ENCODE data around the gene MPDZ.
"Not testable (repeated sequence)": the region's sequence is repeated elsewhere in the genome, so short reads cannot be mapped to it uniquely, and the experiment has no call there.

The MPDZ gene

GRCh38 chr9:13263511-13263910 is 16.0 kb downstream of the MPDZ start:
- DNase-seq = no peak

GRCh38 chr9:13252852-13253251 is 26.6 kb downstream of the MPDZ start:
- DNase-seq = no peak

GRCh38 chr9:13244181-13244580 is 35.3 kb downstream of the MPDZ start:
- no peak for DNase-seq

GRCh38 chr9:13241283-13241682 is 38.2 kb downstream of the MPDZ start:
- DNase-seq = no peak

- DNase-seq = no peak
Measured at GRCh38 chr9:13239660-13240059, 39.8 kb downstream of the MPDZ start.

GRCh38 chr9:13239208-13239607 is 40.3 kb downstream of the MPDZ start:
- no peak for DNase-seq

- DNase-seq = no peak
Measured at GRCh38 chr9:13234932-13235331, 44.6 kb downstream of the MPDZ start.

- DNase-seq = no peak
Measured at GRCh38 chr9:13228431-13228830, 51.1 kb downstream of the MPDZ start.

GRCh38 chr9:13224366-13224765 is 55.1 kb downstream of the MPDZ start:
- no peak for DNase-seq

- DNase-seq = not testable (repeated sequence)
Measured at GRCh38 chr9:13222733-13223132, 56.8 kb downstream of the MPDZ start.

GRCh38 chr9:13221741-13222140 is 57.8 kb downstream of the MPDZ start:
- no peak for DNase-seq

GRCh38 chr9:13220837-13221236 is 58.7 kb downstream of the MPDZ start:
- DNase-seq = no peak

GRCh38 chr9:13215791-13216554 is 63.5 kb downstream of the MPDZ start:
- no peak for DNase-seq

GRCh38 chr9:13213998-13214397 is 65.5 kb downstream of the MPDZ start:
- DNase-seq = no peak

- no peak for DNase-seq
Measured at GRCh38 chr9:13213337-13213736, 66.2 kb downstream of the MPDZ start.

GRCh38 chr9:13210306-13210705 is 69.2 kb downstream of the MPDZ start:
- no peak for DNase-seq

- DNase-seq = no peak
Measured at GRCh38 chr9:13209498-13209897, 70.0 kb downstream of the MPDZ start.

GRCh38 chr9:13205824-13206223 is 73.7 kb downstream of the MPDZ start:
- no peak for DNase-seq

- no peak for DNase-seq
Measured at GRCh38 chr9:13190040-13190439, 89.5 kb downstream of the MPDZ start.

GRCh38 chr9:13189362-13189761 is 90.1 kb downstream of the MPDZ start:
- no peak for DNase-seq

GRCh38 chr9:13186774-13187173 is 92.7 kb downstream of the MPDZ start:
- no peak for DNase-seq

GRCh38 chr9:13186091-13186490 is 93.4 kb downstream of the MPDZ start:
- no peak for DNase-seq

- no peak for DNase-seq
Measured at GRCh38 chr9:13181652-13182051, 97.8 kb downstream of the MPDZ start.

GRCh38 chr9:13179257-13179656 is 100.2 kb downstream of the MPDZ start:
- no peak for DNase-seq

- DNase-seq = no peak
Measured at GRCh38 chr9:13175732-13176131, 103.8 kb downstream of the MPDZ start.

Measured in DMS153 (cell line).